ENCODE measurements around the gene PLEK2. TPM values are rescaled to one million over a fixed set of nuclear protein-coding genes. Genes with fewer than 3 reads are reported as not detected.

PLEK2 gene
- total RNA-seq, 2 donors from 2014 or later = 1.6 to 2.0 TPM

- H3K4me3 Mint-ChIP-seq = no peak overlapping the region
- H3K9ac ChIP-seq (ENCODE audit: extremely low read depth, low read length, poor library complexity, severe bottlenecking) = no peak overlapping the region
- no peaks in the 10 kb centered on the region for H3K36me3 Mint-ChIP-seq (ENCODE audit: low read depth)
- peaks cover 9% of the 10 kb centered on the region for H3K4me1 Mint-ChIP-seq
- no peak for TF ChIP-seq CTCF (conservative IDR thresholded peaks at IDR 0.05)
- H3K27me3 Mint-ChIP-seq (ENCODE audit: insufficient read depth) = peaks cover 8% of the 10 kb centered on the region
- H3K36me3 ChIP-seq (ENCODE audit: control insufficient read depth, insufficient read depth, low read length) = no peaks in the 10 kb centered on the region
- no peaks in the 10 kb centered on the region for H3K27me3 ChIP-seq (ENCODE audit: control insufficient read depth, insufficient read depth, low read length, poor library complexity, severe bottlenecking)
- no peaks in the 10 kb centered on the region for H3K9me3 ChIP-seq (ENCODE audit: control insufficient read depth, low read length)
- peak overlapping the region; percentile 54 for H3K27ac Mint-ChIP-seq
- 73 to 78% methylated on average over 2 of the region's 2 CpGs for WGBS, 2 experiments (ENCODE audit: insufficient coverage in 1 of 2, insufficient read length in 1 of 2)
- H3K27ac ChIP-seq (ENCODE audit: low read depth, low read length) = no peak overlapping the region
- H3K9me3 Mint-ChIP-seq = no peaks in the 10 kb centered on the region
- no peaks in the 10 kb centered on the region for H3K4me1 ChIP-seq (ENCODE audit: control insufficient read depth, insufficient read depth, low read length)
- DNase-seq = no peak
- H3K4me3 ChIP-seq (ENCODE audit: low read length) = no peak overlapping the region
Measured at GRCh38 chr14:67396381-67396970, 15.5 kb downstream of the PLEK2 start.

- Mint-ChIP-seq H3K4me1 (peaks cover 9% of the 10 kb centered on the region), H3K9me3 (no peaks in the 10 kb centered on the region), H3K27me3 (ENCODE audit: insufficient read depth) (peaks cover 8% of the 10 kb centered on the region), H3K36me3 (ENCODE audit: low read depth) (no peaks in the 10 kb centered on the region), H3K27ac (peak overlapping the region; percentile 11), H3K4me3 (no peak overlapping the region)
- no peaks in the 10 kb centered on the region for H3K27me3 ChIP-seq (ENCODE audit: control insufficient read depth, insufficient read depth, low read length, poor library complexity, severe bottlenecking)
- H3K4me3 ChIP-seq (ENCODE audit: low read length) = no peak overlapping the region
- H3K36me3 ChIP-seq (ENCODE audit: control insufficient read depth, insufficient read depth, low read length) = no peaks in the 10 kb centered on the region
- no peak for TF ChIP-seq CTCF (conservative IDR thresholded peaks at IDR 0.05)
- no peak overlapping the region for H3K27ac ChIP-seq (ENCODE audit: low read depth, low read length)
- DNase-seq = no peak
- H3K9ac ChIP-seq (ENCODE audit: extremely low read depth, low read length, poor library complexity, severe bottlenecking) = no peak overlapping the region
- H3K4me1 ChIP-seq (ENCODE audit: control insufficient read depth, insufficient read depth, low read length) = no peaks in the 10 kb centered on the region
- no peaks in the 10 kb centered on the region for H3K9me3 ChIP-seq (ENCODE audit: control insufficient read depth, low read length)
- 92 to 95% methylated on average over 3 to 5 of the region's 5 CpGs for WGBS, 2 experiments (ENCODE audit: insufficient coverage in 1 of 2, insufficient read length in 1 of 2)
Measured at GRCh38 chr14:67395876-67396189, 16.1 kb downstream of the PLEK2 start.

GRCh38 chr14:67395086-67395875, 16.7 kb downstream of the PLEK2 start:
- Mint-ChIP-seq H3K27me3 (ENCODE audit: insufficient read depth) (peaks cover 5% of the 10 kb centered on the region), H3K9me3 (no peaks in the 10 kb centered on the region), H3K4me3 (no peak overlapping the region), H3K4me1 (peaks cover 9% of the 10 kb centered on the region), H3K27ac (peak overlapping the region; percentile 11), H3K36me3 (ENCODE audit: low read depth) (no peaks in the 10 kb centered on the region)
- TF ChIP-seq CTCF (conservative IDR thresholded peaks at IDR 0.05) = no peak
- H3K27ac ChIP-seq (ENCODE audit: low read depth, low read length) = no peak overlapping the region
- H3K4me3 ChIP-seq (ENCODE audit: low read length) = no peak overlapping the region
- H3K9ac ChIP-seq (ENCODE audit: extremely low read depth, low read length, poor library complexity, severe bottlenecking) = no peak overlapping the region
- no peak for DNase-seq
- no peaks in the 10 kb centered on the region for H3K4me1 ChIP-seq (ENCODE audit: control insufficient read depth, insufficient read depth, low read length)
- WGBS, 2 experiments (ENCODE audit: insufficient coverage in 1 of 2, insufficient read length in 1 of 2) = 79 to 90% methylated on average over 8 to 16 of the region's 16 CpGs
- H3K36me3 ChIP-seq (ENCODE audit: control insufficient read depth, insufficient read depth, low read length) = no peaks in the 10 kb centered on the region
- no peaks in the 10 kb centered on the region for H3K27me3 ChIP-seq (ENCODE audit: control insufficient read depth, insufficient read depth, low read length, poor library complexity, severe bottlenecking)
- no peaks in the 10 kb centered on the region for H3K9me3 ChIP-seq (ENCODE audit: control insufficient read depth, low read length)

Data from endodermal cell (in vitro differentiated cells).